IMR-90 (cell line): ENCODE results near the gene ADPRM. TPM values are rescaled to one million over a fixed set of nuclear protein-coding genes. Genes with fewer than 3 reads are reported as not detected.

Experiments
- ATAC-seq: fragments of 200-7000 bp; cut with Tn5 transposase; 2 replicates; pipeline ENCODE4 v1.9.1; 2020; ENCODE audit warnings: low read depth, mild to moderate bottlenecking, moderate library complexity
- BruUV-seq: library from RNA; stranded (reverse); fragments of 400-500 nt; replicated peaks from 2 replicates; lab custom pipeline; 2021; lab: Mats Ljungman, UMichigan
- CTCF ChIA-PET: fragments of 300-600 bp; formaldehyde crosslinking; extraction: SDS; loops from one replicate; lab custom pipeline; 2021; ENCODE audit warnings: antibody characterized with exemption; lab: Yijun Ruan, JAX
- POLR2A ChIA-PET: fragments of 300-600 bp; sonication (Branson Sonifier 250); formaldehyde crosslinking; loops from one replicate; lab custom pipeline; 2022; ENCODE audit warnings: antibody characterized with exemption; ENCODE audit not compliant: unreplicated experiment; lab: Charles Lee
- DNase-seq: peaks from one replicate; pipeline ENCODE4 v3.0.0; 2013
- H2AFZ ChIP-seq: replicated peaks from 2 replicates; pipeline ENCODE3; 2013; ENCODE audit warnings: low read length, mild to moderate bottlenecking; ENCODE audit not compliant: poor library complexity
- H2AK5ac ChIP-seq: 2 replicates; pipeline ENCODE4 v1.6.1; 2013; ENCODE audit warnings: low read depth, low read length, inconsistent platforms
- H2AK9ac ChIP-seq: replicated peaks from 2 replicates; pipeline ENCODE3; 2013; ENCODE audit warnings: mild to moderate bottlenecking, low read depth, low read length, moderate library complexity; ENCODE audit not compliant: poor library complexity
- H2BK120ac ChIP-seq: 2 replicates; pipeline ENCODE4 v1.6.1; 2013; ENCODE audit warnings: low read depth, low read length, inconsistent platforms
- H2BK15ac ChIP-seq: 3 replicates; pipeline ENCODE4 v1.6.1; 2013; ENCODE audit warnings: low read depth, low read length, inconsistent platforms
- H2BK20ac ChIP-seq: 2 replicates; pipeline ENCODE4 v1.6.1; 2013; ENCODE audit warnings: low read depth, mild to moderate bottlenecking, inconsistent platforms, low read length, moderate library complexity
- H2BK5ac ChIP-seq: 2 replicates; pipeline ENCODE4 v1.6.1; 2013; ENCODE audit warnings: mild to moderate bottlenecking, low read depth, low read length, inconsistent platforms; ENCODE audit not compliant: poor library complexity, severe bottlenecking
- H3K14ac ChIP-seq: replicated peaks from 2 replicates; pipeline ENCODE4 v1.6.1; 2013; ENCODE audit warnings: low read depth, low read length, inconsistent platforms
- H3K18ac ChIP-seq: 2 replicates; pipeline ENCODE4 v1.6.1; 2013; ENCODE audit warnings: low read depth, low read length, control low read depth
- H3K23ac ChIP-seq: 2 replicates; pipeline ENCODE4 v1.6.1; 2013; ENCODE audit warnings: low read depth, low read length, inconsistent platforms
- H3K27ac ChIP-seq: 2 replicates; pipeline ENCODE4 v1.5.1; 2013; ENCODE audit warnings: mild to moderate bottlenecking, control low read depth, low read length; ENCODE audit not compliant: insufficient read depth
- H3K27me3 ChIP-seq: 2 replicates; pipeline ENCODE4 v1.6.1; 2013; ENCODE audit warnings: low read length; ENCODE audit not compliant: control insufficient read depth, insufficient read depth
- H3K36me3 ChIP-seq: 2 replicates; pipeline ENCODE4 v1.6.1; 2013; ENCODE audit warnings: low read length, mixed read lengths; ENCODE audit not compliant: control insufficient read depth, insufficient read depth
- H3K4ac ChIP-seq: 2 replicates; pipeline ENCODE4 v1.6.1; 2013; ENCODE audit warnings: low read depth, low read length, inconsistent platforms
- H3K4me1 ChIP-seq: 2 replicates; pipeline ENCODE4 v1.6.1; 2013; ENCODE audit warnings: low read length, mixed read lengths; ENCODE audit not compliant: control insufficient read depth, insufficient read depth
- H3K4me2 ChIP-seq: 2 replicates; pipeline ENCODE4 v1.6.1; 2013; ENCODE audit warnings: low read depth, mild to moderate bottlenecking, control low read depth, low read length, moderate library complexity
- H3K4me3 ChIP-seq: 2 replicates; pipeline ENCODE4 v1.5.1; 2013; ENCODE audit warnings: low read depth, mild to moderate bottlenecking, control low read depth, low read length, moderate library complexity; ENCODE audit not compliant: insufficient read depth
- H3K56ac ChIP-seq: 2 replicates; pipeline ENCODE4 v1.6.1; 2013; ENCODE audit warnings: low read length, inconsistent platforms; ENCODE audit not compliant: insufficient read depth; ENCODE audit errors: extremely low read depth
- H3K79me1 ChIP-seq, 2 experiments: 2 replicates each; pipeline ENCODE4 v1.6.1; 2013; ENCODE audit warnings: low read length in 2 of 2, inconsistent platforms in 1 of 2, low read depth in 1 of 2
- H3K9ac ChIP-seq: 2 replicates; pipeline ENCODE4 v1.6.1; 2013; ENCODE audit warnings: low read depth, low read length, control low read depth
- H3K9me1 ChIP-seq: 2 replicates; pipeline ENCODE4 v1.6.1; 2013; ENCODE audit warnings: low read length, inconsistent platforms; ENCODE audit not compliant: insufficient read depth
- H3K9me3 ChIP-seq: 2 replicates; pipeline ENCODE4 v1.6.1; 2013; ENCODE audit warnings: low read length; ENCODE audit not compliant: control insufficient read depth, insufficient read depth
- H4K20me1 ChIP-seq: 2 replicates; pipeline ENCODE4 v1.6.1; 2013; ENCODE audit warnings: low read length, inconsistent platforms; ENCODE audit not compliant: insufficient read depth
- H4K5ac ChIP-seq: 2 replicates; pipeline ENCODE4 v1.6.1; 2013; ENCODE audit warnings: mild to moderate bottlenecking, low read depth, low read length, control low read depth
- H4K8ac ChIP-seq, 2 experiments: 2 replicates each; pipeline ENCODE4 v1.6.1; 2013; ENCODE audit warnings: low read depth in 2 of 2, low read length in 2 of 2, control low read depth in 1 of 2, inconsistent platforms in 1 of 2
- H4K91ac ChIP-seq: 2 replicates; pipeline ENCODE4 v1.6.1; 2013; ENCODE audit warnings: low read depth, low read length, inconsistent platforms; ENCODE audit not compliant: insufficient read depth
- CHD1 ChIP-seq: IDR thresholded peaks from 2 replicates; pipeline ENCODE4 v1.6.1; 2012; ENCODE audit warnings: low read depth, low read length, improper control_type of control experiment
- MXI1 ChIP-seq: IDR thresholded peaks from 2 replicates; pipeline ENCODE4 v1.6.1; 2012; ENCODE audit warnings: low read depth, mild to moderate bottlenecking, low read length, moderate library complexity, borderline replicate concordance
- RAD21 ChIP-seq: IDR thresholded peaks from 2 replicates; pipeline ENCODE4 v1.6.1; 2012; ENCODE audit warnings: low read length, improper control_type of control experiment
- RCOR1 ChIP-seq: IDR thresholded peaks from 2 replicates; pipeline ENCODE4 v1.6.1; 2012; ENCODE audit warnings: mild to moderate bottlenecking, low read length, improper control_type of control experiment; ENCODE audit not compliant: insufficient replicate concordance
- WGBS, 2 experiments: methylation state at CpG; one replicate each; pipeline versions ENCODE4 v1.1.5 to v1.1.7; 2013; ENCODE audit warnings: missing lambda C conversion rate in 2 of 2; ENCODE audit not compliant: insufficient read length in 1 of 2; ENCODE audit errors: extremely low coverage in 2 of 2; 5-methylcytosine and 5-hydroxymethylcytosine counted together
- dilution Hi-C: fragments of 300-500 bp; cut with HindIII; formaldehyde crosslinking; loops from one replicate; pipeline ENCODE4 v1.14.3; 2018; ENCODE audit warnings: low sequenced_read_pairs; ENCODE audit not compliant: unreplicated experiment
- in situ Hi-C: fragments of 300-500 bp; cut with MboI; formaldehyde crosslinking; loops from 3 replicates; pipeline ENCODE4 v1.14.3; 2019; ENCODE audit warnings: low sequenced_read_pairs, inconsistent platforms, mixed read lengths
- intact Hi-C: fragments of 100-400 bp; cut with micrococcal nuclease; formaldehyde crosslinking; loops from 2 replicates; pipeline ENCODE4 v1.10.0; 2022
- polyA plus RNA-seq, 3 experiments: library from polyadenylated mRNA; depleted of rRNA; stranded (reverse); fragments of >200 nt; gene quantifications; 2 replicates each; pipeline ENCODE4 v1.2.3, GENCODE V29; 2012; ENCODE audit warnings: low replicate concordance in 1 of 3
- total RNA-seq: library from RNA; depleted of rRNA; stranded (reverse); fragments of >200 nt; gene quantifications from 2 replicates; pipeline ENCODE4 v1.2.3, GENCODE V29; 2012

Gene ADPRM
- total and polyA plus RNA-seq, 2 of the 4 experiments (the other 2 are of a cell fraction): 7.4 to 12.2 TPM

GRCh38 chr17:10663231-10663630, 34.2 kb upstream of the ADPRM start:
- whole genome bisulfite sequencing, 2 experiments: 90% methylated on average over 4 of the region's 6 CpGs; no CpG with 5 or more reads in 1 of the 2 experiments
- dilution Hi-C loops (no loop called here), in situ Hi-C loops (loop anchor here (10.0 to 25.0 kb wide), 2 partner anchors 62 to 1324 kb away; partner anchors contain the start of gene ZNF18), intact Hi-C loops (no loop called here)
- H2BK5ac ChIP-seq: no peak overlapping the region
- no peak overlapping the region for H3K4me3 ChIP-seq
- no peak overlapping the region for H3K18ac ChIP-seq
- CTCF ChIA-PET: no interaction called here
- H2AK9ac ChIP-seq: no peak overlapping the region
- H3K9me1 ChIP-seq: no peaks in the 10 kb centered on the region; the same call in 1 of the 2 replicates
- H3K14ac ChIP-seq: no peak overlapping the region
- H4K5ac ChIP-seq: no peak overlapping the region
- no peak overlapping the region for H3K4ac ChIP-seq
- no peak overlapping the region for H2BK20ac ChIP-seq
- H3K27me3 ChIP-seq: no peaks in the 10 kb centered on the region
- no peak overlapping the region for H4K8ac ChIP-seq
- no peaks in the 10 kb centered on the region for H4K20me1 ChIP-seq
- POLR2A ChIA-PET: no interaction called here
- H3K36me3 ChIP-seq: no peaks in the 10 kb centered on the region
- ATAC-seq (no peak), DNase-seq (no peak)
- peaks cover 4% of the 10 kb centered on the region for H3K4me1 ChIP-seq
- no peak overlapping the region for H3K9ac ChIP-seq
- H3K27ac ChIP-seq: no peak overlapping the region
- no peak overlapping the region for H2AFZ ChIP-seq
- no peak overlapping the region for H2BK15ac ChIP-seq
- no peak overlapping the region for H4K91ac ChIP-seq
- BruUV-seq: no TSS peak
- H2BK120ac ChIP-seq: no peak overlapping the region
- H3K79me1 ChIP-seq: no peaks in the 10 kb centered on the region
- no peak overlapping the region for H3K56ac ChIP-seq
- H2AK5ac ChIP-seq: no peak overlapping the region
- no peak overlapping the region for H3K4me2 ChIP-seq
- H3K23ac ChIP-seq: no peak overlapping the region
- TF ChIP-seq MXI1 (no peak), RAD21 (no peak), RCOR1 (no peak), CHD1 (no peak)
- H3K9me3 ChIP-seq: no peaks in the 10 kb centered on the region
